DMS 273 (cell line): Measurements from ENCODE around the gene CACNA1C.
"Not testable (repeated sequence)": the region's sequence is repeated elsewhere in the genome, so short reads cannot be mapped to it uniquely, and the experiment has no call there.

Source experiments
- DNase-seq: peaks from one replicate; lab custom pipeline; 2025; ENCODE audit not compliant: unreplicated experiment; lab: John Stamatoyannopoulos, UW

CACNA1C gene

GRCh38 chr12:2074792-2075191 is 22.0 kb downstream of the CACNA1C start:
- no peak for DNase-seq

- no peak for DNase-seq
These were observed 22.9 kb downstream of the CACNA1C start for GRCh38 chr12:2075508-2076195.

GRCh38 chr12:2076196-2076570 is 23.4 kb downstream of the CACNA1C start:
- no peak for DNase-seq

- DNase-seq = no peak
These were observed 23.9 kb downstream of the CACNA1C start for GRCh38 chr12:2076728-2077127.

- DNase-seq = no peak
These were observed 27.8 kb downstream of the CACNA1C start for GRCh38 chr12:2080604-2081003.

GRCh38 chr12:2082321-2082720 is 29.5 kb downstream of the CACNA1C start:
- peak; percentile 58 for DNase-seq

GRCh38 chr12:2083008-2083407 is 30.2 kb downstream of the CACNA1C start:
- DNase-seq = peak; percentile 55

- no peak for DNase-seq
These were observed 30.8 kb downstream of the CACNA1C start for GRCh38 chr12:2083561-2083960.

GRCh38 chr12:2084553-2085296 is 31.9 kb downstream of the CACNA1C start:
- DNase-seq = peak; percentile 19

- DNase-seq = no peak
These were observed 39.6 kb downstream of the CACNA1C start for GRCh38 chr12:2092354-2092753.

- DNase-seq = no peak
These were observed 40.1 kb downstream of the CACNA1C start for GRCh38 chr12:2092890-2093289.

GRCh38 chr12:2094597-2094996 is 41.8 kb downstream of the CACNA1C start:
- no peak for DNase-seq

- no peak for DNase-seq
These were observed 43.1 kb downstream of the CACNA1C start for GRCh38 chr12:2095878-2096277.

- DNase-seq = no peak
These were observed 44.8 kb downstream of the CACNA1C start for GRCh38 chr12:2097617-2098016.

- no peak for DNase-seq
These were observed 46.1 kb downstream of the CACNA1C start for GRCh38 chr12:2098852-2099251.

GRCh38 chr12:2099595-2099994 is 46.8 kb downstream of the CACNA1C start:
- no peak for DNase-seq

GRCh38 chr12:2101359-2101758 is 48.6 kb downstream of the CACNA1C start:
- DNase-seq = no peak

GRCh38 chr12:2101771-2102170 is 49.0 kb downstream of the CACNA1C start:
- DNase-seq = no peak

GRCh38 chr12:2102736-2103135 is 49.9 kb downstream of the CACNA1C start:
- DNase-seq = not testable (repeated sequence)

- DNase-seq = not testable (repeated sequence)
These were observed 52.6 kb downstream of the CACNA1C start for GRCh38 chr12:2105387-2105786.

- no peak for DNase-seq
These were observed 55.4 kb downstream of the CACNA1C start for GRCh38 chr12:2108166-2108565.

GRCh38 chr12:2108975-2109671 is 56.3 kb downstream of the CACNA1C start:
- DNase-seq = no peak
